Thyroid gland (tissue), 4 donors: ENCODE results near the gene GPN2. TPM values are rescaled to one million over a fixed set of nuclear protein-coding genes. Genes with fewer than 3 reads are reported as not detected.

ENCODE experiments used
- DNase-seq, 2 donors: peaks; one replicate each; pipeline ENCODE4 v3.0.0-alpha.2; 2019
- H3K27ac ChIP-seq, 3 donors: fragments of 200-600 bp; sonication (generic); 1 replicate in 2 of 3; 2 replicates in 1 of 3; pipeline ENCODE4 v1.5.1; 2016 to 2019; ENCODE audit warnings: mild to moderate bottlenecking in 1 of 3, moderate library complexity in 1 of 3
- H3K27me3 ChIP-seq: fragments of 200-600 bp; sonication (generic); one replicate; pipeline ENCODE4 v1.5.1; 2019
- H3K36me3 ChIP-seq, 2 donors: fragments of 200-600 bp; sonication (generic); one replicate each; pipeline ENCODE4 v1.5.1; 2016 to 2019
- H3K4me1 ChIP-seq, 2 donors: fragments of 200-600 bp; sonication (generic); one replicate each; pipeline ENCODE4 v1.5.1; 2017 to 2019
- H3K4me3 ChIP-seq, 3 donors: fragments of 200-600 bp; sonication (generic); replicated peaks in 1 of 3; 1 replicate in 2 of 3; 2 replicates in 1 of 3; pipeline ENCODE4 v1.5.1; 2016; ENCODE audit warnings: mild to moderate bottlenecking in 1 of 3
- H3K9me3 ChIP-seq: fragments of 200-600 bp; sonication (generic); one replicate; pipeline ENCODE4 v1.5.1; 2017
- CTCF ChIP-seq, 6 experiments: fragments of 200-600 bp in 3 of 6; fragments of 450-650 bp in 3 of 6; sonication (generic) in 3 of 6; IDR thresholded peaks; one replicate each; pipeline ENCODE4 v1.5.1; 2016 to 2019; ENCODE audit warnings: antibody characterized with exemption in 6 of 6, mild to moderate bottlenecking in 2 of 6, inconsistent platforms in 1 of 6, moderate library complexity in 1 of 6
- POLR2A ChIP-seq, 2 donors: fragments of 450-650 bp; IDR thresholded peaks; one replicate each; pipeline ENCODE4 v1.6.1; 2017; ENCODE audit warnings: antibody characterized with exemption in 2 of 2, mild to moderate bottlenecking in 2 of 2, moderate library complexity in 1 of 2
- WGBS, 2 donors: methylation state at CpG; one replicate each; pipeline ENCODE4 v1.1.5; 2017; 5-methylcytosine and 5-hydroxymethylcytosine counted together
- intact Hi-C: fragments of 100-400 bp; cut with DNase I; formaldehyde crosslinking; loops from one replicate; pipeline ENCODE4 v1.15.1; 2023
- total RNA-seq, 4 donors: library from RNA; depleted of rRNA; stranded (reverse); fragments of >200 nt; gene quantifications; one replicate each; pipeline ENCODE4 v1.2.3, GENCODE V29; 2016

Gene GPN2
- total RNA-seq, 4 donors from 2014 or later: 14.3 to 18.8 (median 16.4) TPM

DNA sequence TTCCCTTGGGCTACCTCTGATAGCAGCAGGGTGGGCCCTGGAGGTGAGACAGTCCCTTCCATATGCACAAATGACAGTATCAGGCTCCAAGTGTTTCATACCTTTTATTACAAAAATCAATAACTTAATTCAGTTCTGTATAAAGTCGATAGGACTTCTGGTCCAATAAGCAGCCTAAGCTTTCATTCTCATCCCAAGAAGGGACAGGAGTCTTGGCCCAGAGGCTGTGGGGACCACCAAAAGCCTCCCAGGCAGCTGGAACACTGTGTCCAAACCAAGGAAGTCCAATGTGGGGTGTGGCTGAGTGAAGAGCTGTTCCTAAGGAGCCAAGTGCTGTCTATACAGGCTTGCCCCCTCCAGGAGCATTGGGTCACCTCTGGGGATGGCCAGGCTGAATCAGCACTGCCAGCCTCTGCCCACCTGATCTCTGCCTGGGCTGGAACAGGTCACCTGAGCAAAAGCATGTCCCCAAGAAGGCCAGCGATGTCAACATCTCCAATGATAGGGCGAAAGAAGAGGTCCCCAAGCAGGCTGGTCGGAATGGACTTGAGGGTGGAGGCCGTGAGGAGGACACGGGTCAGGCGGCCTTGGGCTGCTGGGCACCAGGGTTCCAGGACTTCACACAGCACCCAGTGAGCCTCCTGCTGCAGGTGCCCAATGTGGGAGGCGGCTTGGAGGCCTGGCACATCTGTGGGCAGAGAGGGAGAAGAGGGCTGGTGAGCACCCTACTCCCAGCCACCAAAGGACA, 21.5 kb upstream of the GPN2 start:
- DNase-seq: no peak
- H3K36me3 ChIP-seq: no peaks in the 10 kb centered on the region
- WGBS, 2 donors: 91% methylated on average over 8 of the region's 8 CpGs
- H3K27me3 ChIP-seq: no peaks in the 10 kb centered on the region
- TF ChIP-seq POLR2A (IDR thresholded peaks at IDR 0.05) (no peak), CTCF (IDR thresholded peaks at IDR 0.05) (no peak)
- peaks cover 7 to 11% of the 10 kb centered on the region in 2 donors for H3K4me1 ChIP-seq
- H3K9me3 ChIP-seq: no peaks in the 10 kb centered on the region
- intact Hi-C loops: no loop called here
- H3K27ac ChIP-seq: no peak overlapping the region
- no peak overlapping the region for H3K4me3 ChIP-seq

DNA sequence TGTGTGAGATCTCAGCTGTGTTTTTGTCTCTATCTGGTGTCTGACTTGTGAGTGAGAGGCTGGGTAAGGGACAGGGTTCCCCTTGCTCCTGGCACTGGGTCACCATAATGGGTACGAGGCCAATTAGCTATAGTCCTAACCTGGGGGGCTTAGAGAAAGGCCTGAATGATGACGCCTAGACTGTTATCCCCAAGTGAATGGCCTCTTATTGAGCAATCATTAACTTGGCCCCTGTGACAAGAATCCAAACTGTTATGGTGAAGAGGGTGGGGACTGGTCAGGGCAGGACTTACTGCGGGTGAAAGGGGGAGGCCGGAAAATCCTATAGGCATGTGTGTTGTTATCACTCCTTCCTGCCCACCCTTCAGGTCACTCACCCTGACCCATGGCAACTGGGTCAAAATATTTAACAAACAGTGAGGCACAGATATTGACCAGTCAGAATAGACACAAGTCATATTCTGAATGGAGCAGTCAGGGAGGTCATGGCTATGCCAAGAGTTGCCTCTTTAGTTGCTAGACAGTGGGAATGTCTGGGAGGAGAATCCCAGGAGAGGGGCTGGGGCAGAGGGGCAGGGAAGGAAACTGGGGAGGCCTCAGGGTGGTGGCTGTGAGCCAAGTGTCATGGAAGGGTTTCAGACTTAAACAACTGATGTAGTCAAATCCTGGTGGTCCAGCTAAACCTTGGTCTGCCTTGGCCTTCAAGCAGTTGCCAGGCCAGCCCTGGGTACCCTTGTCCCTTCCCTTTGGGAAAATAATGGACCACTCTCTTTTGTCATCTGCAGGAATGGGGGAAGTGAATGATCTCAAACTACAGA, 20.5 kb upstream of the GPN2 start:
- no peak overlapping the region for H3K27ac ChIP-seq
- TF ChIP-seq CTCF (IDR thresholded peaks at IDR 0.05): no peak
- no peak for TF ChIP-seq POLR2A (IDR thresholded peaks at IDR 0.05)
- intact Hi-C loops: no loop called here
- H3K4me1 ChIP-seq: peaks cover 7 to 11% of the 10 kb centered on the region in 2 donors
- no peaks in the 10 kb centered on the region for H3K36me3 ChIP-seq
- no peak for DNase-seq
- 64 to 84% methylated on average over 4 of the region's 4 CpGs for WGBS, 2 donors
- no peak overlapping the region for H3K4me3 ChIP-seq
- H3K9me3 ChIP-seq: no peaks in the 10 kb centered on the region
- no peaks in the 10 kb centered on the region for H3K27me3 ChIP-seq

DNA sequence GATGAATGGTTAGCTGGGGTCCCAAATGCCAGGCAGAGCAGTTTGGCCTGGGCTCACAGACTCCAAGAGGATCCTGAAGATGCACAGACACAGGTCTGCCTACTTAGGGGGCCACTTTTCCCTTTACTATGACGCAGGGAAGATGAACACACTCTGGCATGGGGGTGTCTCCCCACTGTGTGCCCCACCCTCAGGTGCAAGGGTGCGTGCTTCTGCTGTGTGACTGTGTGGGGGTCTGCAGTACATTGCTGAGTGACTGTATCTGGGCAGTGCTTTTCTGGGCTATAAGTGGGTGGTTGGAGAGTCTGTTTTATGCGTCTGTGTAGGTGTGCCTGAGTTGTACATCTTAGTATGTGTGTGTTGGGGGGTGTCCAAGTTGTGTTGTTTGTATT, 19.9 kb upstream of the GPN2 start:
- TF ChIP-seq POLR2A (IDR thresholded peaks at IDR 0.05) (no peak), CTCF (IDR thresholded peaks at IDR 0.05) (no peak)
- no peaks in the 10 kb centered on the region for H3K36me3 ChIP-seq
- H3K27ac ChIP-seq: no peak overlapping the region
- H3K4me1 ChIP-seq: peaks cover 7 to 11% of the 10 kb centered on the region in 2 donors
- intact Hi-C loops: no loop called here
- H3K9me3 ChIP-seq: no peaks in the 10 kb centered on the region
- 89 to 100% methylated on average over 2 to 3 of the region's 3 CpGs for WGBS, 2 donors
- no peak overlapping the region for H3K4me3 ChIP-seq
- no peaks in the 10 kb centered on the region for H3K27me3 ChIP-seq
- DNase-seq: no peak

DNA sequence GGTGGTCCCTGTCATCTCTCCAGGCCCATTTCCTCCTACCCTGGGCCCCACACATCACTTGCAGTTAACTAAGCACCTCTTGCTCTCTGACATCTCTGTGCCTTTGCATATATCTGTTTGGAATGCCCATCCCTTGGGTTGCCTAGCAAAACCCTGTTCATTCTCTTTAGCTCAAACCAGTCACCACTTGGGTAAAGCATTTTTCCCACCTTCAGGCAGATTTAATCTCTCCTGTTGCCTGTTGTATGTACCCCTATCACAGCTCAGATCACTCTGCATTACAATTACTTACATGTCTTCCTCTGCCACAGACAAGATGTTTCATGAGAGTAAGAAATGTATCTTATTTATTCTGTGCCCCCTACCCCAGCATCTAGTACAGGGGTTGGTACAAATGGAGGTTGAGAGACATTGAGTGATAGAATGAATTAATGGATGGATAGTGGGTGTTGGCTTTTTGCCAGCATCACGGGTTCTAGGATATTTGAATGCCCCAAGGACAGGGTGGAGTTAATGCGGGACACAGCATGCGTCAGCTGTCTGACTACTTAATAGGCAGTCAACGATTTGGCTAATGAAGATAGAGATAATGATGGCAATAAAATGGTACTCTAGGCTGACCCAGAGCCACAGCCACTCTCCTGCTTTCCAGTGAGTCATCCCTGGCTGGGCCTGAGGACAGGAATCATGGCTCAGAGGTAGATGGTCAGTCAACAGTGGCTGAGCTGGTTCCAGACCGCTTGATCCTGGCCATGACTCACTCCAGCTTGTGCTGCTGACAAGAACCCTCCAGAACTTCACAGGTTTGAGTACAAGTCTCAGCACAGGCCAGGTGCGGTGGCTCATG, 17.2 kb upstream of the GPN2 start:
- Histone ChIP-seq H3K4me1 (no peaks in the 10 kb centered on the region), H3K9me3 (no peaks in the 10 kb centered on the region), H3K36me3 (no peaks in the 10 kb centered on the region), H3K27me3 (no peaks in the 10 kb centered on the region), H3K27ac (no peak overlapping the region), H3K4me3 (no peak overlapping the region)
- peak; percentile 39 to 56 for DNase-seq
- no peak for TF ChIP-seq POLR2A (IDR thresholded peaks at IDR 0.05)
- no peak for TF ChIP-seq CTCF (IDR thresholded peaks at IDR 0.05)
- WGBS, 2 donors: 59 to 64% methylated on average over 6 of the region's 6 CpGs
- intact Hi-C loops: no loop called here
